DND-41 (cell line): ENCODE results near the gene GPD1.

Source experiments
- ATAC-seq: fragments of 200-7000 bp; cut with Tn5 transposase; 3 replicates; pipeline ENCODE4 v1.9.1; 2021; ENCODE audit warnings: low read depth; ENCODE audit not compliant: insufficient read depth
- DNase-seq: peaks from one replicate; pipeline ENCODE4 v3.0.0-alpha.2; 2020
- H2AFZ ChIP-seq: 2 replicates; pipeline ENCODE4 v1.6.0; 2012; ENCODE audit warnings: low read depth, low read length
- H3K27ac ChIP-seq: 2 replicates; pipeline ENCODE4 v1.5.1; 2012; ENCODE audit warnings: low read length, inconsistent platforms
- H3K27me3 ChIP-seq: fragments of 200-600 bp; sonication (generic); 2 replicates; pipeline ENCODE4 v1.6.0; 2012; ENCODE audit warnings: low read length, mild to moderate bottlenecking, inconsistent platforms; ENCODE audit not compliant: insufficient read depth, poor library complexity
- H3K36me3 ChIP-seq: 2 replicates; pipeline ENCODE4 v1.5.1; 2012; ENCODE audit warnings: low read length, inconsistent platforms; ENCODE audit not compliant: insufficient read depth
- H3K4me1 ChIP-seq: 2 replicates; pipeline ENCODE4 v1.5.1; 2012; ENCODE audit warnings: mild to moderate bottlenecking, low read length; ENCODE audit not compliant: insufficient read depth
- H3K4me2 ChIP-seq: 2 replicates; pipeline ENCODE4 v1.6.0; 2012; ENCODE audit warnings: mild to moderate bottlenecking, moderate library complexity, low read length, inconsistent platforms; ENCODE audit not compliant: insufficient read depth
- H3K4me3 ChIP-seq, 2 experiments: fragments of 200-600 bp in 1 of 2; shearing (Covaris generic) in 1 of 2; 2 replicates each; pipeline ENCODE4 v1.5.1; 2012 to 2016; ENCODE audit warnings: inconsistent platforms in 2 of 2, low read length in 2 of 2, mild to moderate bottlenecking in 2 of 2, low read depth in 1 of 2, moderate library complexity in 1 of 2
- H3K79me2 ChIP-seq: 2 replicates; pipeline ENCODE4 v1.6.0; 2012; ENCODE audit warnings: low read length, inconsistent platforms; ENCODE audit not compliant: insufficient read depth
- H3K9ac ChIP-seq: 2 replicates; pipeline ENCODE4 v1.6.0; 2012; ENCODE audit warnings: low read depth, mild to moderate bottlenecking, inconsistent platforms, low read length, moderate library complexity
- H3K9me3 ChIP-seq: 2 replicates; pipeline ENCODE4 v1.5.1; 2012; ENCODE audit warnings: low read length, moderate library complexity, mild to moderate bottlenecking, inconsistent platforms; ENCODE audit not compliant: insufficient read depth, severe bottlenecking
- H4K20me1 ChIP-seq: 2 replicates; pipeline ENCODE4 v1.6.0; 2012; ENCODE audit warnings: low read length; ENCODE audit not compliant: insufficient read depth
- EZH2 ChIP-seq: IDR thresholded peaks from 3 replicates; pipeline ENCODE4 v1.6.1; 2012; ENCODE audit warnings: borderline replicate concordance, low read depth, mild to moderate bottlenecking, moderate library complexity, low read length, inconsistent platforms; ENCODE audit not compliant: severe bottlenecking
- TF ChIP-seq, protein P1 (sequence below): IDR thresholded peaks from 2 replicates; pipeline ENCODE4 v1.5.1; 2012; ENCODE audit warnings: borderline replicate concordance, low read length, moderate library complexity, mild to moderate bottlenecking; ENCODE audit not compliant: poor library complexity, severe bottlenecking; ENCODE audit errors: extremely low read depth

Gene GPD1

GRCh38 chr12:50100561-50100960 is 3.2 kb upstream of the GPD1 start:
- Histone ChIP-seq H3K79me2 (no peaks in the 10 kb centered on the region), H3K27me3 (no peaks in the 10 kb centered on the region), H2AFZ (no peak overlapping the region), H3K36me3 (peaks cover 54% of the 10 kb centered on the region), H3K27ac (no peak overlapping the region), H3K9ac (no peak overlapping the region), H3K9me3 (no peaks in the 10 kb centered on the region), H3K4me1 (peaks cover 10% of the 10 kb centered on the region), H4K20me1 (peaks cover 6% of the 10 kb centered on the region; the same call in 1 of the 2 replicates), H3K4me2 (no peak overlapping the region), H3K4me3 (no peak overlapping the region)
- TF ChIP-seq, protein P1, sequence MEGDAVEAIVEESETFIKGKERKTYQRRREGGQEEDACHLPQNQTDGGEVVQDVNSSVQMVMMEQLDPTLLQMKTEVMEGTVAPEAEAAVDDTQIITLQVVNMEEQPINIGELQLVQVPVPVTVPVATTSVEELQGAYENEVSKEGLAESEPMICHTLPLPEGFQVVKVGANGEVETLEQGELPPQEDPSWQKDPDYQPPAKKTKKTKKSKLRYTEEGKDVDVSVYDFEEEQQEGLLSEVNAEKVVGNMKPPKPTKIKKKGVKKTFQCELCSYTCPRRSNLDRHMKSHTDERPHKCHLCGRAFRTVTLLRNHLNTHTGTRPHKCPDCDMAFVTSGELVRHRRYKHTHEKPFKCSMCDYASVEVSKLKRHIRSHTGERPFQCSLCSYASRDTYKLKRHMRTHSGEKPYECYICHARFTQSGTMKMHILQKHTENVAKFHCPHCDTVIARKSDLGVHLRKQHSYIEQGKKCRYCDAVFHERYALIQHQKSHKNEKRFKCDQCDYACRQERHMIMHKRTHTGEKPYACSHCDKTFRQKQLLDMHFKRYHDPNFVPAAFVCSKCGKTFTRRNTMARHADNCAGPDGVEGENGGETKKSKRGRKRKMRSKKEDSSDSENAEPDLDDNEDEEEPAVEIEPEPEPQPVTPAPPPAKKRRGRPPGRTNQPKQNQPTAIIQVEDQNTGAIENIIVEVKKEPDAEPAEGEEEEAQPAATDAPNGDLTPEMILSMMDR, result no peak
- no peak for TF ChIP-seq EZH2
- DNase-seq, result no peak
- no peak for ATAC-seq

- no peak for TF ChIP-seq EZH2
- TF ChIP-seq, protein P1, result peak; percentile 52
- Histone ChIP-seq H4K20me1 (peaks cover 6% of the 10 kb centered on the region; the same call in 1 of the 2 replicates), H3K9ac (no peak overlapping the region), H3K4me1 (peaks cover 10% of the 10 kb centered on the region), H3K4me2 (no peak overlapping the region), H3K79me2 (no peaks in the 10 kb centered on the region), H3K27me3 (no peaks in the 10 kb centered on the region), H3K27ac (no peak overlapping the region), H3K4me3 (no peak overlapping the region), H2AFZ (no peak overlapping the region), H3K9me3 (no peaks in the 10 kb centered on the region), H3K36me3 (peaks cover 43% of the 10 kb centered on the region)
- ATAC-seq (no peak), DNase-seq (no peak)
Observed at GRCh38 chr12:50101663-50102062, 2.1 kb upstream of the GPD1 start.

GRCh38 chr12:50102131-50102531 is 1.7 kb upstream of the GPD1 start:
- Histone ChIP-seq H3K4me3 (no peak overlapping the region), H2AFZ (no peak overlapping the region), H3K4me1 (peaks cover 10% of the 10 kb centered on the region), H3K79me2 (no peaks in the 10 kb centered on the region), H3K27ac (no peak overlapping the region), H4K20me1 (peaks cover 6% of the 10 kb centered on the region; the same call in 1 of the 2 replicates), H3K36me3 (peaks cover 38% of the 10 kb centered on the region), H3K27me3 (no peaks in the 10 kb centered on the region), H3K4me2 (no peak overlapping the region), H3K9ac (no peak overlapping the region), H3K9me3 (no peaks in the 10 kb centered on the region)
- DNase-seq (no peak), ATAC-seq (no peak)
- TF ChIP-seq, protein P1, result no peak
- no peak for TF ChIP-seq EZH2
